Medulla oblongata (tissue), 1 donor: ENCODE measurements around the gene VEGFA.

Experiments
- DNase-seq: peaks from one replicate; pipeline ENCODE4 v3.0.0-alpha.2; 2015; ENCODE audit errors: extremely low spot score

Gene VEGFA

DNA sequence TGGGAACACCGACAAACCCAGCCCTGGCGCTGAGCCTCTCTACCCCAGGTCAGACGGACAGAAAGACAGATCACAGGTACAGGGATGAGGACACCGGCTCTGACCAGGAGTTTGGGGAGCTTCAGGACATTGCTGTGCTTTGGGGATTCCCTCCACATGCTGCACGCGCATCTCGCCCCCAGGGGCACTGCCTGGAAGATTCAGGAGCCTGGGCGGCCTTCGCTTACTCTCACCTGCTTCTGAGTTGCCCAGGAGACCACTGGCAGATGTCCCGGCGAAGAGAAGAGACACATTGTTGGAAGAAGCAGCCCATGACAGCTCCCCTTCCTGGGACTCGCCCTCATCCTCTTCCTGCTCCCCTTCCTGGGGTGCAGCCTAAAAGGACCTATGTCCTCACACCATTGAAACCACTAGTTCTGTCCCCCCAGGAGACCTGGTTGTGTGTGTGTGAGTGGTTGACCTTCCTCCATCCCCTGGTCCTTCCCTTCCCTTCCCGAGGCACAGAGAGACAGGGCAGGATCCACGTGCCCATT lies 15.3 kb downstream of the VEGFA start:
- DNase-seq, result no peak

DNA sequence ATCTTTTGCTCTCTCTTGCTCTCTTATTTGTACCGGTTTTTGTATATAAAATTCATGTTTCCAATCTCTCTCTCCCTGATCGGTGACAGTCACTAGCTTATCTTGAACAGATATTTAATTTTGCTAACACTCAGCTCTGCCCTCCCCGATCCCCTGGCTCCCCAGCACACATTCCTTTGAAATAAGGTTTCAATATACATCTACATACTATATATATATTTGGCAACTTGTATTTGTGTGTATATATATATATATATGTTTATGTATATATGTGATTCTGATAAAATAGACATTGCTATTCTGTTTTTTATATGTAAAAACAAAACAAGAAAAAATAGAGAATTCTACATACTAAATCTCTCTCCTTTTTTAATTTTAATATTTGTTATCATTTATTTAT lies 15.9 kb downstream of the VEGFA start:
- no peak for DNase-seq

DNA sequence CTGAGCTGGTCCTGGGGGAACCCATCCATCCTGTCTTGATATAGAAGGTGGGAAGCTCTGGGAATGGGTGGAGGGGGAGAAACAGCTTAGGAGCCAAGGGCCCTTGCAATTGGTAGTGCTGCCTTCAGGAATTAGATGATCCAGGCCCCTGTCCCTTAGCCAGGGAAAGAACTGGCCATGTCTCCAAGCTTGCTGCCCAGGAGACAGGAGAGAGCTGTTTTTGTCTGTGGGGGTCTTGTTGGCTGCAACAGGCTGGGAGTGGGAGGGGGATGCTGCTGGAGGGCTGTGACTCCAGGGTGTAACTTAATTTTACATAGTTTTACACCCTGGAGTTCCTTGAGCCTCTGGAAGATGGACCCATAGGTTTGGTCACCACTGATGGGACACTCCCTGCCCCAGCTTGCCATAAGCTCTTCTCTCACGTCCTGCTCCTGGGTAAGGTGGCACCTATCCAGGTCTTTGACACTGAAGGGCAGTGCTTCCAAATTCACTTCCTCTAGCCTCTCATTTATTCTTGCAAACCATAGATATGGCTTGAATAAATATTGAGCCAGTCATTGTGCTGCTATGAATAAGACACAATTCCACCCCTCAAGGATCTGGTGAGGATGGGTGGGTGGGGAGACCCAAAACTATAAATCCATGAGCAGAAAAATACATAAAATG lies 16.8 kb downstream of the VEGFA start:
- DNase-seq, result no peak

DNA sequence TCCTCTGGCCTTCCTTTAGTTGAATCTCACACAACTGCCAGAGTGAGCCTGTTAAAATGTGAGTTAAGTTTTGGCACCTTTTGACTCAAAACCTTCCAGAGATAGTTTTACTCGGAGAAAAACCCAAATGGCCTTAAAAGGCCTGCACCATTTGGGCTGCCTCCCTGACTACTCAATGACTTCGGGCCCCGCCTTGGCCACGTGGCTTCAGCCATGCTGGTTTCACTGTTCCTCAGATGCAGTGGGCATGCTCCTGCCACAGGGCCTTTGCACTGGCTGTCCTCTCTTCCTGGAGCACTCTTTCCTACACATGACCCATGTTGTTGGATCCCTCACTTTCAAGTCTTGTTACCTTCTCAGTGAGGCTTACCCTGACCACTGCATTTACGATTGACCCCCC lies 18.3 kb downstream of the VEGFA start:
- DNase-seq, result no peak

DNA sequence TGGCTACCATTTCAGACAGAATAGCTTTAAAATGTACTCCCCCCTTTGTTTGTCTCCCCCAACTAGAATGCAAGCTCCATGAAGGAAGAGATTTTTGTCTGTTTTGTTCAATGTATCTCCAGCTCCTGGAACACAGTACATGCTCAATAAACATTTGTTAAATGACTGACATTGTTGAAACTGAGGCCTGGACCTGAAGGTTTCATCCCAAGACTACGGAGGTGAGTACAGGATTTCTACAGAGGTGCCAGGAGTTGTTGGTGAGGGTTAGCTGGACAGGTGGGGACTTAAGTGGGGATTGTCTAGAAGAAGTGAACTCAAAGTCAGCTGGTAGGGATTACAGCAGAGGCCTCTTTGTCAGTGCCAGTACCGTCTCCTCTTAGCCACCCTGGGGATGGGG lies 19.4 kb downstream of the VEGFA start:
- no peak for DNase-seq

DNA sequence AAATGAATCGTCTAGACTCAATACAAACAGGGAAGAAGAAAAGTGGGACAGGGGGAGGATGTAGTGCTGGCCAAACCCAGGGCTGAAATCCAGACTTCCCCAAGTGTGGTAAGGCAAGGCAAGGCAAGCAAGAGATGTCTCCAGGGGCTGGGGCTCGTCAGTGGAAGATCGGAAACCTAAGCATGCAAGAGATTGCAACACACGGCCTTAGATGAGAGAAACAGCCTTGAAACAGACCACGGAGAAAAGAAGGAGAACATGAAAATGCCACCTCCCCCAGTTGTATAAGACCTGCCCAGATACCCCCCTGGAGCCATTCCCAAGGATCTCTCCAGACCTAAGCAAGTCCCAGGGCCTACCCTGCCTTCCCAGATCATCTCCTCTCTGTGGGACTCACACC lies 20.0 kb downstream of the VEGFA start:
- no peak for DNase-seq

DNA sequence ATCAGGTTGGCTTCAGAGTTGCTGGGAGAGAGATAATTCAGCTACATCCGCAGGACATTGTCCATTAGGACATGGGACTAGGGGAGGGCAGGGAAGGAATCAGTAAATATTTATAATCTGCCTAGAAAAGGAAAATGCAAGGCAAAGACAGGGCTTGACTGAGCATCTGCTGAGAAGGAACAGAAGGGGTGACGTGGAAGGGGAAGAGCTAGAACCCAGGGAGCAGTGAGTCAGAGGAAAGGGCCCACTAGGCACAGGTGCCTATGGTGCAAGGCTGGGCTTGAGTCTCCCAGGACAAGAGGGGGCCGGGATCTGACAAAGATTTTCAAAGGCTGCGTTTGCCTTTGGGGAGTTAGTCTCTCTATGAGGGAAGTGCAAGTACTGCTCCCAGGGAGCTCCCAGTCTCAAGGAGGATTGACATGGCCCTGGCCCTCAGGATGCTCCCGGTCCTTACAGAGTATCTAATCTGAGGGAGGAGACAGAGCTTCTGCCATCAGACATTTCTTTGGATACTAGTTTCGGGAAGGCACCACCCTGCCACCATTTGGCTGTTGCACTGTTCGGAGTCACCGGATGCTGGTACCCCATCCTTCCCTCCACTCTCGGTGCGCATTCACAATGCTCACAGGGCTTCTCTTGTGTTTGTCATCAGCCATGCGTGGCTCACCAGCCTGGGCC lies 21.9 kb downstream of the VEGFA start:
- no peak for DNase-seq

DNA sequence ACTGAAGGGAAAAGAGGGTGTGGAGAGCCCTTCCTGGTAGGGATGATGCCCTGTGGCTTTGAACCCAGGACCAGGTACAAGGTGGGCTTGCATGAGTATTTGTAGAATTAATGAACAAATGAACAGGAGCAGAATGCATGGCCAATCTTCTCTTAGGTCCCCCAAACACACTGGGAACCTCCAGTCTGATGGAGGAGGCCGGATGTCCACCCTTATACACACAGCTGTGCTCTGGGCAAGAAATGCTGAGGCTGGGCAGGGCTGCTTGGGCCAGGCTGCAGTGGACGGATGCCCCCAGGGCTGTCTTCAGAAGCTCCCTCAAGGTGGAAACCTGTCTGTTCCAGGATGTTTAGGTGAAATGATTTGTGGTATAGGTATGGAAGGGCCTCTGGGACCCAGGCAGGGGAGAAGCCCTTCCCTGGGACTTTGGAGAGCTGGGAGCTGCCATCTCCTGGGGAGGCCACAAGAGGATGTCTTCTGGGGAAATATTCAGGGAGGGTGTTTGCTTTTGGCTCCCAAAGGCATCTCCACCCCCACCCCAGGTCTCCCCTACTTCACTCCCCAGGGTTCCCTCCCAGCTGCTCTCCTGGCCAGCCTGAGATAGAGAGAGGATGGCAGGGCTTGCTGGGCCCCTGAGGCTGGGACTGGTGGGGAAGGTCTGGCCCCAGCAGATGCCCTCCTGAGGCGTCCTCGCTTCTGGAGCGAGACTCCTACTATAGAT lies 23.3 kb downstream of the VEGFA start:
- no peak for DNase-seq

DNA sequence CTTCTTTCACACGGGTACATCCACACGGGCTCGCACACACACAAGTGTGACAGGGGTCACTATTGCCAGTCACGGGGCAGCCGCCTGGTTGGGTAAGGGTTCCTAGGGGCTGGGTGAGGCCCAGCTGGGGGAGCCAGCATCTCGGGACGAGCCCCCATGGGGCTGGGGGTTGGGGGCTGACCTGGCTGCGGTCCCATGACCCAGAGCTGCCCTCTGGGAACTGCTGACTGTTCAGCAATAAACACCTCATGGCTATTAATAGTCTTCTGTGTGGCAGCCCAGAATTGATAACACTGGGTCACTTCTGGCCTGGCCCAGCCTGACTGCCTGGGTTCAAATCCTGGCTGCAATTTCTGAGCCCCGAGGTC lies 23.8 kb downstream of the VEGFA start:
- DNase-seq, result no peak

DNA sequence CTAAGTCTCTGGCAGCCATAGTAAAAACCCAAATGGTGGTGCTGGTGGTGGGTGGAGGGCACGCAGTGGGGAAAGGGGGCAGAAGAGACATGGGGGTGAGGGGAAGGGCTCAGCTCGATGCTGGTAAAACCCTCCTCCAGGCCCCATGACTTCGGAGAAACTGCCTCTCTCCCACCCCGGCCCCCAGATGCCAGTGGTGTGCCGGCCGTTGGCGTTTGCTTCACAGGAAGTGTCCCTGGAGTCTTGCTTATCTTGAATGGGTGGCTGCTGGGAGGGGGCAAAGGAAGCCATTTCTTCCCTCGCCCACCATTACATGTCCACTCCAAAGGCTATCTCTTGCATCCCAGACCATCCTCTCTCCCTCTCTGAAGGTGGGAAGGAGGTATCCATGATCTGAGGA lies 25.4 kb downstream of the VEGFA start:
- DNase-seq, result no peak

DNA sequence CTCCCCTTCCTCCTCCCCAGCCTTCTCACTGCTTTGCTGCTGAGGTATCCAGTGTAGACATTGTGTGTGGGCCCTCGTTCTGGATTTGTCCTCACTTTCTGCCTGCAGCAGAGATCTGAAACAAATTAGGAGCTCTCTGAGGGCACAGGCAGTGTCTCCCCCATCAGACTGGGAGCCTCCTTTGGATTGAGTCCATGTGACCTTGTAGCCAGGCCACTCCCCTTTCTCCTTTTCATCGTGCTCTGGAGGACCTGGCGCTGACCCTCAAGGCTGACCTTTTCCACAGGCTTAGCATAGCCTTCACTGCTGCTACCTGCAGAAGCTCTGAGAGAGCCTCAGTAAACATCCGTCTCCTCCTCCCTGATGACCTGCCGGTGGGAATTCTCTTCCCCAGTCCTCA lies 26.2 kb downstream of the VEGFA start:
- no peak for DNase-seq

DNA sequence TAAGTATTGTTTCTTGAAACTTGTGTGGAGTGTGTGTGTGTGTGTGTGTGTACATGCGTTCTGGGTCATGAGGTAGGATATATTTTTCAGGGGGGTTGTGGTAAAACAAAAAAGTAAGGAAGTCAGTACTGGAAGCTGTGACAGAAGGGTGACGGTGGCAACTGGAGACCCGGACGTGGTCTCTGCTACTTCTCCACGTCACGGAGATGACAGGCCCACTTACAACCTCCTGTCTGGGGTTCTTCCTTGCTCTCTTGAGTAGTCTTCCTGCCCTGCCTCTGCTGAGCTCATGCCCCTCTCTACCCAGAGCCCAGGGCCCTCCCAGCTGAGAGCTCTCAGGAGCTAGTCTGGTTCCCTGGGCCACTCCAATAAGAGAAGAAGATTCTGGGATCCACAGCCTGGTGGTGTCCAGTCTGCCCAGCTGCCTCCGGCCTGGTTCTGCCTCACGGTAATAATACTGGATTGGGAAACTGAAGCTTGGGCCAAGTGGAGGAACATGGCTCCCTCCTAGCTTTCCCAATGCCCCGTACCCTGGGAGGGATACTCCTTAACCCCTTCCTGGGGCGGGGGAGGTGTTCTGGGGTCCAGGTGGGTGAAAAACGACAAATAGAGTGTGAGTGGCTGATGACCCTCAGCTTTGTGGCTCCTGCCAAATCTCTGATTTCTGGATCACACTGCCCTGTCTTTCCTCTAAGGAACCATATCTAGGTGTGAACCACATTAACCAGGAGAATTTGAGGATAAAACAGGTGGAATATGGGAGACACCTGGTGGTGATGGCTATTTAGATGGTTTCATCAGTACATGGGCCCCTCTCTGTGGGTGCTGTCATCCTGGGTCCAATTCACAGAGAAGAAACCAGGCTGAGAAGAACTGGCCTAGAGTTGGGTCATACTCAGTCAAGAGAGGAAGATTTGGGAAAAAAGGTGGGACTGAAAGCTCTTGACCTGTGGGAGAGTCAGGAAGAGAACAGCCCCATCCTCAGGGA lies 27.2 kb downstream of the VEGFA start:
- DNase-seq, result no peak

DNA sequence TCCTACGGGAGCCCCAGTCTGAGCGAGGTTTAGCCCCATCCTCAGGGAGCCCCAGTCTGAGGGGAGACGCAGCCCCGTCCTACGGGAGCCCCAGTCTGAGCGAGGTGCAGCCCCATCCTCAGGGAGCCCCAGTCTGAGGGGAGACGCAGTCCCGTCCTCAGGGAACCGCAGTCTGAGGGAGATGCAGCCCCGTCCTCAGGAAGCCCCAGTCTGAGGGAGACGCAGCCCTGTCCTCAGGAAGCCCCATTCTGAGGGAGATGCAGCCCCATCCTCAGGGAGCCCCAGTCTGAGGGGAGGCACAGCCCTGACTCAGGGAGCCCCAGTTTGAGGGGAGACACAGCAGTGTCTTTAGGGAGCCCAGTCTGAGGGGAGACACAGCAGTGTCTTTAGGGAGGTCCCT lies 27.9 kb downstream of the VEGFA start:
- DNase-seq, result no peak

DNA sequence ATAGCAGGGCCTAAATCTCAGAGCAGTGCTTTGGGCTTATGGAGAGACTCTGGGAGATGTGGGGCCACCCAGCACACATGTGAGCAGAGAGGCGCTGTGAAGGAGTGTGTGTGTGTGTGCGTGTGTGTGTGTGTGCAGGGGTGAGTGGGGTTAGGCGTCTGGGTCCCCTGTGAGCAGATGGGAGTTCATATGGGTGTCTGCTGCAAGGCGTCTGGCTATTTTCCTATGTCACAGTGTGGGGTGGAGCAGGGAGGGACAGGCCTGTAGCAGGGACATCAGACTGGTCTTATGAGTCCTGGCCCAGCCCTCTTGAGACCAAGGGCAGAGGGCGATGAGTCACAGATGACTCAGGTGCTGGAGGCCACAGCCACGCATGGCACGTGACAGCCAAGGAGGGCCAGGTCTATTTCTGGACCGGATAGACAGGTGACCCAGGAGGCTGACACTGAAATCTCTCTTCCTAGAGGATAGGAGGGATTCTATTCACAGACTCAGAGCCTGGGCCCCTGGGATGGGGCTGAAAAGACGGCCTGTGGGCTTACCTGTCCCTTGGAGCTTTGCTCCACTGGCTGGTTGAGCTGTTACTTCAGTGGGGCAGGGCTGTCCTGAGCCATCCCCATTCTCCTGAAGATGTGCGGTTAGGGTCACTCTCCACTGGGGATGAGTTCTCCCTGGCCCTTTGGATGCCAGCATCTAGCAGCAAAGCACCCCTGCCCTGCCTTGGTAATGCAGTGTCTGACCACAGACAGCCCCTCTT lies 28.9 kb downstream of the VEGFA start:
- no peak for DNase-seq

DNA sequence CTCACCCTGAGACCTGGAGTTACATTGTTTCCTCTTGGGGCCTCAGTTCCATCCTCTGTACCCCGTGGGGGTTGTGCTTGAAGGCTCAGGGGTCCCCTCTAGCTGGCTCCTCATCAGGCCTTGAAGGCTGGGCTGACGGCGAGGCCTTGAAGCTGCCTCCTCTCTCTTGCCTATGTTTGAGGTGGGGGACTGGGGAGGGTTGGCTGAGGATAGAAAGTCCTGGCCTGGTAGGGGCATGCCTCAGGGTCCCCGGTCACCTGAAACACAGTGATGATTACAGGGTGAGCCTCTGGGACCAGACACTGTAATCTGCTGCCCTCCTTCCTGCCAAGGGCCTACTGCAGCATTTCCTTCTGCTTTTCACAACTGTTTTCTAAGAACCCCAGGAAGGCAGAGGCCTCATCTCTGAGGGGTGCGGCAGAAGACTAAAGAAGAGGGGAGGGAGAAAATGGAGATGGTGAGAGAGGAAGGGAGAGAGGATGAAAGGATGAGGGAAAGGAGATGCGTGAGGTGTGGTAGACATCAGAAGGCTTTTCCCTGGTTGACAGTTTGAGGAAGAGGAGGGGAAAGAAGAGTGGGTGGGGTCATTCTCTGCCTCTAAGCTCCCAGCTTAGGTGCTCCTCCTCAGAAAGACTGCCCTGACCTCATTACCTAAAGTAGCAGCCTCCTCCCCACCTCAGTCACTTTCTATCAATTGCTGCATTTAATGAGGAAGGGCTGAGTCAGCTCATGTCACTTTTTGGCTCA lies 29.7 kb downstream of the VEGFA start:
- DNase-seq, result no peak

DNA sequence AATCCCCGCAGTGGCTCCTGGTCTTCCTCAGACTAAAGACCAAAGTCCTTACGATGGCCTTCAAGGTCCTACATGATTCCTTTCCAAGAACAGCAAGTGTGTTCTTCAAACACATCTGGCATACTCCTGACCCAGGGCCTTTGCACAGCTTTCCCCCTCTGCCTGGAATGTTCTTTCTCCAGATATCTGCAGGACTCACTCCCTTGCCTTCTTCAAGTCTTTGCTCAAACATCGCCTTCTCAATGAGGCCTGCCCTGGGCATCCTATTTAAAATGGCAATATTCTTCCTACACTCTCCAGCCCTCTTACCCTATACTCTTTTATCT lies 30.2 kb downstream of the VEGFA start:
- DNase-seq, result no peak

DNA sequence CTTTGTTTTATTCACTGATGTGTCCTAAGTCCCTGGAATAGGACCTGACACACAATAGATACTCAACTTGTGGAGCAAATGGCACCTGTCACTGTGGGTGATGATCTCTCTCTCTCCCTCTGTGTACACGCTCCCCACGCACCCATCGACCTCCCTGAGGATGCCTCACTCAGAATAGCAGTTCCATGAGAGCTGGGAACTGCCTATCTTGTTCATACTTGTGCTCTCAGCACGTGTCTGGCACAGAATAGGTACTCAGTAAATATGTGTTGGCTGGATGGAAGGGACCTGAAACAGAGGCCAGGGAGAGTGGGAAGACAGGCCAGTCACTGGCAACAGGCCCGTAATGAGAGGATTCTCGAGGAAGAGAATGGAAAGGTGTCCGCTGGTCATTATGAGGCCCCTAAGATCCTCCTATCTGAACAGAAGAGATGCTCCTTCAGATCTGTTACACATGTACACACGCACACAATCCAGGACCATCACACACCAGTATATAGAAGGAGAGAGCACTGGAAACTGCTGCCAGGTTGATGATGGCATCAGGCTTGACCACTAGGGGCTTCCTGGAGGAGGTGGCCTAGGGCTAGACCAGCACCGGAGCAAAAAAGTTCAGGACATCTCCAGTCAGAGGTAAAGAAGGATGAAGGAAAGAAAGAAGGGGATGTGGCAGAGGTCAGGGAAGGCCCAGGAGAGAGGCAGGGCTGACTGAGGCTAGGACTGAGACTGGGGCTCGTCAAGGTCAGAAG lies 30.9 kb downstream of the VEGFA start:
- DNase-seq, result no peak

DNA sequence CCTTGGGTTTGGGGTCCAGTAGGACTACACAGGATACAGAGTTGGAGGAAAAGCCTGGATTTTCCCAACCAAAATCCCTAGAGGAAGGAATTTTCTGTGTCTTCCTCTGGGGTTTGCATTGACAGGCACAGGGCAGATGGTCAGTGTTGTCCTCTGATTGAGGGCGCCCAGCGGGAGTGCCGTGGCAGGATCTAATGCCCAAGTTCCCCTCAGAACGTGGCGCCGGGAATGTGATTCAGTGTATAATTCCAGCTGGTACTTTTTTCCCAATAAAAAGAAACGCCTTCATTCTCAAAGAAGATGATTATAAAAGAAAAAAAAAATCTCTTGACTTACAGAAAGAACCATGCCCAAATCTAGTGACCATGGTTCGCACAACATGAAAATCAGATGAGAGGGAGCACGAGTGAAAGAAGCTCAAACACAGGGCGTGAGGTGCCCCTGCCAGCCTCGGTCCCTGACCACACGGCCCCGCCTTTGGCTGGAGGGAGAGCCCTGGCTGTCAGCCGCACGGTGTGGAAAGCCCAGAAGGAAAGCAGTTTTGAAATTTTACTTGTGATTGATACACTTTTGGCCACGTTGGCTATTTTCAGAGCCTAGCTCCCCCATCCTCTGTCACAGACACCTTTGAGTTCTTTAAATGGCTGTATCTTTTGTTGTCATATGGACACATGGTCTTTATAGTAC lies 31.6 kb downstream of the VEGFA start:
- no peak for DNase-seq
